Activated B cell treated with CpG ODN at 0.5 μM for 24 hours (primary cell): ENCODE measurements around the gene NRXN2. TPM values are rescaled to one million over a fixed set of nuclear protein-coding genes. Genes with fewer than 3 reads are reported as not detected.

Source experiments
- ATAC-seq: fragments of 200-7000 bp; cut with Tn5 transposase; one replicate; pipeline ENCODE4 v1.10.0; 2021; ENCODE audit warnings: low read depth, mild to moderate bottlenecking, moderate library complexity
- CTCF ChIA-PET: fragments of 350-600 bp; sonication (Branson Sonifier 250); formaldehyde crosslinking; loops from one replicate; lab custom pipeline; 2021; ENCODE audit warnings: antibody characterized with exemption; lab: Charles Lee
- POLR2A ChIA-PET: fragments of 350-600 bp; sonication (Branson Sonifier 250); formaldehyde crosslinking; loops from one replicate; lab custom pipeline; 2021; ENCODE audit warnings: antibody characterized with exemption; lab: Charles Lee
- DNase-seq: peaks from one replicate; pipeline ENCODE4 v3.0.0; 2022
- H3K27ac Mint-ChIP-seq: one replicate; pipeline ENCODE4 v1.8.0; 2020; ENCODE audit warnings: mixed read lengths
- H3K27me3 Mint-ChIP-seq: one replicate; pipeline ENCODE4 v1.8.0; 2021; ENCODE audit warnings: mixed read lengths
- H3K36me3 Mint-ChIP-seq: one replicate; pipeline ENCODE4 v1.8.0; 2021; ENCODE audit warnings: low read depth, mixed read lengths
- H3K4me1 Mint-ChIP-seq: one replicate; pipeline ENCODE4 v1.8.0; 2021; ENCODE audit warnings: mixed read lengths
- H3K4me3 Mint-ChIP-seq: one replicate; pipeline ENCODE4 v1.8.0; 2020; ENCODE audit warnings: mild to moderate bottlenecking, mixed read lengths
- H3K9me3 Mint-ChIP-seq: one replicate; pipeline ENCODE4 v1.8.0; 2020; ENCODE audit warnings: mixed read lengths
- CTCF ChIP-seq: fragments of 200-600 bp; IDR thresholded peaks from one replicate; pipeline ENCODE4 v1.8.0; 2022; ENCODE audit warnings: antibody characterized with exemption, mild to moderate bottlenecking
- intact Hi-C: fragments of 100-400 bp; cut with micrococcal nuclease; formaldehyde crosslinking; loops from one replicate; pipeline ENCODE4 v1.15.1; 2024
- total RNA-seq: library from RNA; stranded (reverse); gene quantifications from 2 replicates; pipeline ENCODE4 v1.2.3, GENCODE V29; 2022

The NRXN2 gene
- total RNA-seq, 1 donor from 2014 or later, result 0.73 TPM

- no peak overlapping the region for H3K4me3 Mint-ChIP-seq
- H3K4me1 Mint-ChIP-seq, result no peaks in the 10 kb centered on the region
- DNase-seq (no peak), ATAC-seq (no peak)
- CTCF ChIA-PET, result no interaction called here
- no peak overlapping the region for H3K27ac Mint-ChIP-seq
- POLR2A ChIA-PET, result no interaction called here
- no peaks in the 10 kb centered on the region for H3K36me3 Mint-ChIP-seq
- no peaks in the 10 kb centered on the region for H3K9me3 Mint-ChIP-seq
- no peak for TF ChIP-seq CTCF
- peaks cover 5% of the 10 kb centered on the region for H3K27me3 Mint-ChIP-seq
- intact Hi-C loops, result no loop called here
Measured at GRCh38 chr11:64605244-64605560, 117.8 kb downstream of the NRXN2 start.

GRCh38 chr11:64604458-64605243 is 118.3 kb downstream of the NRXN2 start:
- H3K9me3 Mint-ChIP-seq, result no peaks in the 10 kb centered on the region
- peaks cover 5% of the 10 kb centered on the region for H3K27me3 Mint-ChIP-seq
- no peak for ATAC-seq
- intact Hi-C loops, result no loop called here
- no peak for TF ChIP-seq CTCF
- ChIA-PET CTCF (no interaction called here), POLR2A (interaction anchor here (0.5 kb wide), 1 partner anchor 572 kb away, joined by 5 read pairs; no protein-coding TSS in a partner anchor)
- H3K4me3 Mint-ChIP-seq, result no peak overlapping the region
- no peaks in the 10 kb centered on the region for H3K4me1 Mint-ChIP-seq
- H3K36me3 Mint-ChIP-seq, result no peaks in the 10 kb centered on the region
- no peak for DNase-seq
- H3K27ac Mint-ChIP-seq, result no peak overlapping the region

- intact Hi-C loops, result no loop called here
- no peak for ATAC-seq
- POLR2A ChIA-PET, result no interaction called here
- Mint-ChIP-seq H3K4me1 (no peaks in the 10 kb centered on the region), H3K4me3 (no peak overlapping the region), H3K27ac (no peak overlapping the region), H3K27me3 (peaks cover 5% of the 10 kb centered on the region), H3K36me3 (no peaks in the 10 kb centered on the region), H3K9me3 (no peaks in the 10 kb centered on the region)
- TF ChIP-seq CTCF, result no peak
- no peak for DNase-seq
- CTCF ChIA-PET, result no interaction called here
Measured at GRCh38 chr11:64603411-64604110, 119.4 kb downstream of the NRXN2 start.

GRCh38 chr11:64602466-64603070 is 120.4 kb downstream of the NRXN2 start:
- DNase-seq (no peak), ATAC-seq (no peak)
- Mint-ChIP-seq H3K36me3 (no peaks in the 10 kb centered on the region), H3K4me3 (no peak overlapping the region), H3K27ac (no peak overlapping the region), H3K4me1 (no peaks in the 10 kb centered on the region), H3K27me3 (peaks cover 5% of the 10 kb centered on the region), H3K9me3 (no peaks in the 10 kb centered on the region)
- POLR2A ChIA-PET, result no interaction called here
- intact Hi-C loops, result no loop called here
- CTCF ChIA-PET, result no interaction called here
- no peak for TF ChIP-seq CTCF
